NCI-H1105 (cell line): ENCODE data around the gene ADTRP.

Source experiments
- DNase-seq: peaks from one replicate; lab custom pipeline; 2025; lab: John Stamatoyannopoulos, UW

ADTRP gene

DNA sequence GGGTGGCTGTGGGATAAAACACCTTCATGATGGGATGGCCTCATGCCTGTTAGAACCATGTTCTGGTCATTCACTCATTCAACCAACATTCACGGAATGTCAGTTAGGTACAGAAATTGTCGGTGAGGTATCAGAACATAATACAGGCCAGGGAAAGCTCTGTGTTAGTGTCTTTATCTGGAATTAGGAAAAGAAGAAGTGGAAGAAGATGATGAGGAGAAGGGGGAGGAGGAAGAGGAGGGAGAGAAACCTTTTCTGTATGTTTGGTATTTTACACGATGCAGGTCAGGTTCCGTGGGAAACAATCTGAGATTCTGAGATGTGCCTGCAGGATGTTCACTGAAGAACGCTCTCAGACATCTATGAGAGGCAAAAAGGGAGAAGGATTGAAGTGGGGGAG lies 5.6 kb downstream of the ADTRP start:
- DNase-seq: no peak

GRCh38 chr6:11772109-11772825 lies 6.3 kb downstream of the ADTRP start:
- DNase-seq: no peak

DNA sequence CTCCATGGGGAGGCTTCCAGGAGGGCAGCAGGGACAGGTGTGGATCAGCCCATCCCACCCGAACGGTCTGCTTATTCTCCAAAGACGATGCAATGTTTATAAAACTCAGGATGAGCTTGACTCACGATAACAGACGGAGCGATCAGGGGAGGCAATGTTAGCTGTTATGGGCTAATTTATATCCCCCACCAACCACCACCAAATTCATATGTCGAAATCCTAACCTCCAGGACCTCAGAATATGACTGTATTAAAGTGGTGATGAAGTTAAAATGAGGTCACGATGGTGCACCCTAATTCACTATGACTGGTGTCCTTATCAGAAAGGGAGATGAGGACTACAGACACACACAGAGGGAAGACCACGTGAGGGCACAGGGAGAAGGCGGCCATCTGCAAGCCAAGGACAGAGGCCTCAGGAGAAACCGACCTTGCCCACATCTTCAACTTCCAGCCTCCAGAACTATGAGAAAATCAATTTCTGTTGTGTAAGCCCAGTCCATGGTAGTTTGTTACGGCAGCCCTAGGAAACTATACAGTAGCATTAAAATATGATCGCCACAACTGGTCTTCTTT lies 7.0 kb downstream of the ADTRP start:
- DNase-seq: no peak

- DNase-seq: no peak
These were observed 7.8 kb downstream of the ADTRP start for GRCh38 chr6:11770546-11771466.

- DNase-seq: peak; percentile 51
These were observed 8.6 kb downstream of the ADTRP start for GRCh38 chr6:11769811-11770545.

DNA sequence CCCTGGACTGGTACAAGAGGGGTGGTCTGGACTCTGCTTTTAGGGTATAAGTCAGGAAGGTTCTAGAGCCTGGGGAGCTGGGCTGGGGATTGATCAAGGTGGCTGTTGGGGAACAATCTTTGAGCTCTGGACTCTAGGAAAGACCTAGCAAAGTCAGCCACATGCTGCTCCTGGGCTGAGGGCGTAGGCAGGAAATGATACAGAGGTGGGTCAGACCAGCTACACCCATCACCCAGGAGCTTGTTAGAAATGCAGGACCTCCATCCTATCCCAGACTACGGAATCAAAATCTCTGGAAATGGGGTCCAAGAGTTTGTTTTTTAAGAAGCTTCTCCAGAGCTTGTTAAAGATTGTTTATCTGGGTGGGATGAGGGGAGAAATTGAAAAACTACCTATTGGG lies 9.4 kb downstream of the ADTRP start:
- DNase-seq: no peak

- DNase-seq: no peak
These were observed 10.4 kb downstream of the ADTRP start for GRCh38 chr6:11767978-11768756.

GRCh38 chr6:11767458-11767857 lies 11.1 kb downstream of the ADTRP start:
- no peak for DNase-seq

DNA sequence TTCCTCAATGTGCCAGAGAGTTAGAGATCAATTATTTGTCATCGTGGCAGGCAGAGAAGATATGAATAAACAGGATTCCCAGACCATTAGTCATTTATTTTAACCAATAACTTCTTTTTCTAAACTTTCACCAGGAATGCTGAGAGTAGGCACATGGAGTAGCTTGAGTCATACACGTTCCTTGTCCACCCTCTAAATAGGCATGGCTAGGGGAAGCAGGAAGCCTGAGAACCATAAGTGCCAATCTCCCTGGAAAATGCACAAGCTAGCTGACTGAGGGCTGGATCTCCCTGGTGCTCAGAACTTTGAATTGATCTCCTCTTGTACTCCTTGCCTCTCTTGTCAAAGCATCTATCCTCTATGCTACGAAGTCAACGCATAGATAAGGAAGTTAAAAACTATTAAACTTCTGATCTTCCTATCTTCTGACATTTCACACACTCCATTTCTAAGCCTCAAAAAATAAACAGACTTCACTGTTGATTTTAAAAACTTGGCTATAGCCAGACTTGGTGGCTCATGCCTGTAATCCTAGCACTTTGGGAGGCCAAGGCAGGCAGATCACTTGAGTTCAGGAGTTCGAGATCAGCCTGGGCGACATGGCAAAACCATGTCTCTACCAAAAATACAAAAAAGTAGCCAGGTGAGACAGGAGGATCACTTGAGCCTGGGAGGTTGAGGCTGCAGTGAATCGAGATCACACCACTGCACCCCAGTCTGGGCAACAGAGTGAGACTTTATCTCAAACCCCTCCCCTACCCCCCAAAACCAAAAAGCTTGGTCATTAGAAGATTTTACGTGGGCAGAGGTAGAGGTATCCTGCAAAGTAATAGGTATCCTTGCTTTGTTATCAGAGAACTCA lies 11.8 kb downstream of the ADTRP start:
- DNase-seq: no peak

- DNase-seq: no peak
These were observed 12.6 kb downstream of the ADTRP start for GRCh38 chr6:11766043-11766442.

DNA sequence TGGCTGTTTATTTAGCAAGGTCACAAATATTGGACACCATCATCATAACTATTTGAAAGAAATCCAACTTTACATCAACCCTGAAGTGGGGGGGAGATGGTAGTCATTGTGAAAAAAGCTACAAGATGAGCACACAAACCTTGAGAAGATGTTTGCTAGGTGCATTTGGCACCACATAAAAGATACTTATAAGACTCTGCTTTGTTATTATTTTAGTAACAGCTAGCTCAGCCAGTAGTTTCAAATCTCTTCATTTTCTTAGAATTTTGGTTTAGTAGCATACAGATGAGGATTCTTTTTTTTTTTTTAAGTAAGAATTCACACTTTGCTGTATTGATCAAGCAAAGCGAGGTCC lies 14.4 kb downstream of the ADTRP start:
- no peak for DNase-seq

GRCh38 chr6:11763460-11764249 lies 14.9 kb downstream of the ADTRP start:
- no peak for DNase-seq

DNA sequence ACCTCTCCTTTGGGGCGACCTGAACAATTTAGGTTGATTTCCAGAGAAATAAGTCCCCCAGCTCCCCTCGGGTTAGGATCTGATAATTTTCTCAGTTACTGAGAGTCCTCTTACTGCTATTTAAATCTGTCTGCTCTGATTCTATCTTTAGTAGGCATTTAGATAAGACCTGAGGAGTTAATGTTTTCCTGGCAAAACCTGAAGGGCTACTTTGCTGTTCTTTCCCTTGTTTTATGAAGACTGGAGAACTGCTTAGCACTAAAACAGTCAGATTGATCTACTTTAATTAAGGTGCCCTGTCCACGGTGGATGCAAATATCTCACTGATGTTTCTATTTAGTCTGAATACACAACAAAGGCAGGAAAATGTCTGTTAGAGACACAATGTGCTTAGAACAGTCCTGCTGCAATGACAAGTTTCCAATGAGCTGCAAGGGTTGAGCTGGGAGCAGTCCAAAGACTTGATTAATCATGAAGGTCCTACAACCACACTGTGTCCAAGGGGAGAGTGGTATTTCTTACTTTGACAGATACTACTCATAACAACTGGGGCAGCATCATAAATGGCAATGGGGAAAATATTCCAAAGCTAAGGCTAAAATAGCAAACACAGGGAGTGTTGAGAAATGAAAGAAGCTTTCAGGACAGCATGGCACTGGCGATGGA lies 15.7 kb downstream of the ADTRP start:
- DNase-seq: no peak

DNA sequence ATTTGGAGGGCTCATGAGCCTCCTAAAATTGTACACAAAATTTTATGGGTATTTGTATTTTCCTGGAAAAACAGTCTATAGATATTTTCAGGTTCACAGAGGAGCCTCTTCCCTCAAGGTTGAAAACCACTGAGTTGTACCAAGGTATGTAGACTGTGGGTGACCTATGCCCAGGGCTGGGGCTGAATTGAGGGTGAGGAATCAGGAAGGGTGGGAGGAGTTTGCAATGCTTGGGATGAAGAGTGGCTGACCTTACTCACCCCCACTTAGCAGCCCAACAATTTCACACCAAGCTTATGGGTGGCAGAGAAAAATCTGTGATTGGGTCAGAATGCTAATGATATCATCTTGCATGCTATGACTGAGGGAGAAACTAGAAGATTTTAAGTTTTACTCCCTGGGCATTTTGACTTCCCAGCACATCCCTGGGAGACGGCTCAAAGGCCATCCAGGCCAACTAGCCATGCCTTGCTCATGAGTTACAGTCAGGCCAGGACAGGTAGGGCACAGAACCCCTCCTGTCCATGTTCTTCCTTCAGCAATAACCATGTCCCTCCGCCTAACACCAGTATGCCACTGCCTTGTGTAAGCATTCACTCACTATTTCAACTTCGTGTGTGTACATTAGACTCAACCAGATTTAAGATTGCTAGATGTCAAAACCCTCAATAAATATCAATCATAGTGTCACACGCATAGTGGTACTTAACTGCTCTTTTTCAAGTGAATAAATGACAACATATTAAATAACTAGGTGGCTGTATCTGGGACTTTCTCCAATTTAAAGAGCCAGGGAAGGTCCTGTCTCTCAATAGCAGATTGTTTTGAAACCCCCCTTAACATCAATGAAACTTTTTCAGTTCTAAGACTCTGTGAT lies 16.6 kb downstream of the ADTRP start:
- DNase-seq: no peak

DNA sequence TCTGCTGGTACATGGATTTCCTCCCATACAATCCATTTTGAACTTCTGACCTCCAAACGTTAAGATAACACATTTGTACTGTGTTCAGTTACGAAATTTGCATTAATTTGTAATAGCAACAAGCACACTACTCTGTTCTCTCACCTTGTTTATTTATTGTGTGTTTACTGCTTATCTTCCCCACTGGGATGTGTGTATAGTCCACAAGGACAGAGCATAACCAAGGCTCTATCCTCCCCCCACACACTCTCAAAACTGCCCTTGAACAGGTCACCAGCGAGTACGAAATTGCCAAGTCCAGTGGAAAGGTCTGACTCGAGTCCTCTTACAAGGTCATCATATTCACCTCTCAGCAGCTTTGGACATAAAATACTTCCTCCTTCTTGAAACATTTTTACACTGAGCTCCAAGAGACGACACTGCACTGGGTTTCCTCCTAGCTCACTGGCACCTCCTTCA lies 18.6 kb downstream of the ADTRP start:
- DNase-seq: no peak

DNA sequence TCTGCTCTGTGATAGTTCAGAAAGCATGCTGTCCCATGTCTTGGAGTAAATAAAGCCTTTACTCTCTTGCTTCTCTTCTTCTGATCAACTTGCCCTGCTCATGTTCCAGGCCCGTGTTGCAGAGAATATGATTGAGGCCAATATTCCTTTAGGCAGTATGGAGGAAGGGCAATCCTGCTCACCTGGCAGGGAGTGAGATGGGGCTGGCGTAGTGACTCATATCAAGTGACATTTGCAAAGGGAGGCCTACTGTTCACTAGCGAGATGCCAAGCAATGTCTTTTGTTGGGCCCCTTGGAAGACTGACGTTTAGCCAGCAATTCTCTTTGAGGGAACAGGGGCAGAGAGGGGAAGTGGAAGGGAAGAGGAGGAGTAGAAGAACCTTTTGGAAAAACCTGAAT lies 19.7 kb downstream of the ADTRP start:
- no peak for DNase-seq

- no peak for DNase-seq
These were observed 21.9 kb downstream of the ADTRP start for GRCh38 chr6:11756726-11757125.

- DNase-seq: no peak
These were observed 22.3 kb downstream of the ADTRP start for GRCh38 chr6:11756292-11756691.
